UCSD-AML1 (cell line): Measurements from ENCODE around the gene STYK1.
"Not testable (repeated sequence)": the region's sequence is repeated elsewhere in the genome, so short reads cannot be mapped to it uniquely, and the experiment has no call there.

Source experiments
- DNase-seq: peaks from one replicate; lab custom pipeline; 2025; ENCODE audit not compliant: unreplicated experiment; lab: John Stamatoyannopoulos, UW

STYK1 gene

GRCh38 chr12:10623131-10623530 lies 50.7 kb downstream of the STYK1 start:
- no peak for DNase-seq

- no peak for DNase-seq
Observed at GRCh38 chr12:10621278-10621677, 52.6 kb downstream of the STYK1 start.

GRCh38 chr12:10620078-10620779 lies 53.6 kb downstream of the STYK1 start:
- no peak for DNase-seq

GRCh38 chr12:10618338-10618987 lies 55.4 kb downstream of the STYK1 start:
- DNase-seq, result no peak

- no peak for DNase-seq
Observed at GRCh38 chr12:10617863-10618262, 56.0 kb downstream of the STYK1 start.

GRCh38 chr12:10615532-10615931 lies 58.3 kb downstream of the STYK1 start:
- no peak for DNase-seq

GRCh38 chr12:10614056-10614370 lies 59.8 kb downstream of the STYK1 start:
- DNase-seq, result no peak

- peak; percentile 96 for DNase-seq
Observed at GRCh38 chr12:10613349-10614055, 60.4 kb downstream of the STYK1 start, which contains the start of gene MAGOHB. Gene MAGOHB (minus strand): TSS chr12:10613609. CDS start chr12:10613532, 77 bp downstream.

- DNase-seq, result no peak
Observed at GRCh38 chr12:10612984-10613348, 60.9 kb downstream of the STYK1 start.

GRCh38 chr12:10612110-10612509 lies 61.7 kb downstream of the STYK1 start:
- DNase-seq, result no peak

- DNase-seq, result not testable (repeated sequence)
Observed at GRCh38 chr12:10611258-10611657, 62.6 kb downstream of the STYK1 start.

GRCh38 chr12:10610188-10610587 lies 63.7 kb downstream of the STYK1 start:
- DNase-seq, result no peak

GRCh38 chr12:10607885-10608458 lies 65.9 kb downstream of the STYK1 start:
- DNase-seq, result no peak

GRCh38 chr12:10601860-10602259 lies 72.0 kb downstream of the STYK1 start:
- no peak for DNase-seq

- no peak for DNase-seq
Observed at GRCh38 chr12:10600988-10601387, 72.9 kb downstream of the STYK1 start.

- no peak for DNase-seq
Observed at GRCh38 chr12:10595881-10596280, 78.0 kb downstream of the STYK1 start.

- no peak for DNase-seq
Observed at GRCh38 chr12:10590966-10591365, 82.9 kb downstream of the STYK1 start.

GRCh38 chr12:10584415-10584814 lies 89.4 kb downstream of the STYK1 start:
- DNase-seq, result no peak

- no peak for DNase-seq
Observed at GRCh38 chr12:10582704-10583103, 91.1 kb downstream of the STYK1 start.

- DNase-seq, result not testable (repeated sequence)
Observed at GRCh38 chr12:10582133-10582532, 91.7 kb downstream of the STYK1 start.

- no peak for DNase-seq
Observed at GRCh38 chr12:10574307-10574706, 99.5 kb downstream of the STYK1 start.

- not testable (repeated sequence) for DNase-seq
Observed at GRCh38 chr12:10572021-10572490, 101.8 kb downstream of the STYK1 start.
